22Rv1 (cell line): ENCODE data around the gene PTK7.

Source experiments
- H3K27ac ChIP-seq: fragments of 450-650 bp; 2 replicates; pipeline ENCODE4 v1.5.1; 2017
- ZFX ChIP-seq: fragments of 450-650 bp; IDR thresholded peaks from 2 replicates; pipeline ENCODE4 v1.6.1; 2017; ENCODE audit warnings: antibody characterized with exemption, borderline replicate concordance
- TF ChIP-seq, protein P1 (sequence below): fragments of 450-650 bp; IDR thresholded peaks from 2 replicates; pipeline ENCODE4 v1.5.1; 2017; ENCODE audit warnings: mild to moderate bottlenecking

PTK7 gene

DNA sequence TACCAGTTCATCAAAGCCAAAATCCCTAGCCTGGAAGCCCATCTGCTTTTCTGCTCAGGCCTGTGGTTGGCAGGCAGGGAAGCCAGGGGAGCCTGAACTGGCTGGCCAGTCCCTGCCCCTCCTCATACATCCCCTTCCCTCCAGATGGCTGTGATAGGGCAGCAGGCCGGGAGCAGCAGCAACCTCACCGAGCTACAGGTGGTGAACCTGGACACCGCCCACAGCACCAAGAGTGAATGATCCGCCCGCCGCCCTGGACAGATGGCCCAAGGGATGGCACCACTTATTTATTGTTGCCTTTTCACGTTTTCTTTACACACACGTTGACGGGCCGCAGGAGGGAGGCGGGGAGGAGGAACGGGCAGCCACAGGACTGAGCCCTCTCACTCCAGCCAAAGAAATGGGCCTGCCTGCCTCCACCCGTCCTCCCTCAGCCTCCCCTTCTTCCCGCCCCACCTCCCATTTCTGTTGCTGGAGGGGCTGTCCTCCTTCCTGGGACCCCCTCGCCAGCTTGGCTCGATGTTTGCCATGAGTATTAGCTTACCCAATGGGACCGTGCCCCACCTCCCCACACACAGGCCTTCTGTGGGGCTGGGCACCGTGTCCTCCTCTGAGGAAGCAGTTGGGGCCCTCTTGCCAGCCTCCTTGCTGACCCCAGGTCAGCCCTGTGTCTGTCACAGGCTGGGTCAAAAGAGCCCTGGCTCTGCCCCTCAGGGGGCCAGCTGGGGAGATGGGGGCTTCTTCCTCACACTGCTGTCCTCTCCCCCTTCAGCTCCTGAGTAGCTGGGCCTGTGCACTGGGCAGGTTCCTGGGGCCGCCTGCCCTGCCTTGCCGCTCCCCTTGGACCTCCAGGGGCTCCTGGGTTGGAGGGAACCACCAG, 103.1 kb downstream of the PTK7 start:
- no peak overlapping the region for H3K27ac ChIP-seq
- TF ChIP-seq ZFX = no peak
- TF ChIP-seq, protein P1, sequence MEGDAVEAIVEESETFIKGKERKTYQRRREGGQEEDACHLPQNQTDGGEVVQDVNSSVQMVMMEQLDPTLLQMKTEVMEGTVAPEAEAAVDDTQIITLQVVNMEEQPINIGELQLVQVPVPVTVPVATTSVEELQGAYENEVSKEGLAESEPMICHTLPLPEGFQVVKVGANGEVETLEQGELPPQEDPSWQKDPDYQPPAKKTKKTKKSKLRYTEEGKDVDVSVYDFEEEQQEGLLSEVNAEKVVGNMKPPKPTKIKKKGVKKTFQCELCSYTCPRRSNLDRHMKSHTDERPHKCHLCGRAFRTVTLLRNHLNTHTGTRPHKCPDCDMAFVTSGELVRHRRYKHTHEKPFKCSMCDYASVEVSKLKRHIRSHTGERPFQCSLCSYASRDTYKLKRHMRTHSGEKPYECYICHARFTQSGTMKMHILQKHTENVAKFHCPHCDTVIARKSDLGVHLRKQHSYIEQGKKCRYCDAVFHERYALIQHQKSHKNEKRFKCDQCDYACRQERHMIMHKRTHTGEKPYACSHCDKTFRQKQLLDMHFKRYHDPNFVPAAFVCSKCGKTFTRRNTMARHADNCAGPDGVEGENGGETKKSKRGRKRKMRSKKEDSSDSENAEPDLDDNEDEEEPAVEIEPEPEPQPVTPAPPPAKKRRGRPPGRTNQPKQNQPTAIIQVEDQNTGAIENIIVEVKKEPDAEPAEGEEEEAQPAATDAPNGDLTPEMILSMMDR = no peak

DNA sequence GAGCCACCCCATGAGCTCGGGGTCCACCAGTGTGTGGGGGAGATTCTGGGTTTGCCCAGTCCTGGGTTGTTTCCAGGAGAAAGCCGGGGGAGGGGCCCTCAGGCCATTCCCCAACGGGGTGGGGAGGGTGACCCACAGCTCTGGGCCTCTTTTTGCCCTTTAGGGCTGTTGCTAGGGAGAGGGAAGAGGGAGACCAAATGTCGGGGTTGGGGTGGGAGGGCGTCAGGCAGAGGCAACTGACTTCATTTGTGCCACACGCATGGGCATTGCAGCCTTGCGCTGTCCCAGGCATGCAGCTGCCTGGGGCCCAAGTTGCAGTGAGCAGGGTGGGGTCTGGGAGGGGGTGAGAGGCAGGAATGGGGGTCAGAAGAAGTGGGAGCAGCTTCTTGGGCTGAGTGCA, 103.9 kb downstream of the PTK7 start:
- no peak for TF ChIP-seq ZFX
- TF ChIP-seq, protein P1 = no peak

DNA sequence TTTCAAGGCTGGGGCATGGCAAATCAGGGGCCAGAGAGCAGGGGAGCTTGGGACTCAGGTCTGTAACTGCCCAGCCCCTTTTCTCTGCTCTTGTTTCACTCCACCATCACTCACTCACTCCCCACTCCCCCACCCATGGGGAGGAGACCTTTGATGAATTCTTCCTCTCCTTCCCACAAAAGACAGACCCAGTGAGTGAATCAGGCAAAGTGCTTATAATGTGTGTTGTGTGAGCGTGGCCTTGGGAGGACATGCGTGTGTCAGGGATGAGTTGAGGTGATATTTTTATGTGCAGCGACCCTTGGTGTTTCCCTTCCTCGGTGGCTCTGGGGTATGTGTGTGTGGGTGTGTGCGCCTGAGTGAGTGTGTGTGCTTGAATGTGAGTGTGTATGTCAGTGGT, 104.9 kb downstream of the PTK7 start:
- TF ChIP-seq, protein P1 = no peak
- TF ChIP-seq ZFX = no peak
- peak overlapping the region; percentile 70 for H3K27ac ChIP-seq

More for the DNA sequence above, 103.9 kb downstream of the PTK7 start:
- H3K27ac ChIP-seq = no peak overlapping the region; the same call in 1 of the 2 replicates

DNA sequence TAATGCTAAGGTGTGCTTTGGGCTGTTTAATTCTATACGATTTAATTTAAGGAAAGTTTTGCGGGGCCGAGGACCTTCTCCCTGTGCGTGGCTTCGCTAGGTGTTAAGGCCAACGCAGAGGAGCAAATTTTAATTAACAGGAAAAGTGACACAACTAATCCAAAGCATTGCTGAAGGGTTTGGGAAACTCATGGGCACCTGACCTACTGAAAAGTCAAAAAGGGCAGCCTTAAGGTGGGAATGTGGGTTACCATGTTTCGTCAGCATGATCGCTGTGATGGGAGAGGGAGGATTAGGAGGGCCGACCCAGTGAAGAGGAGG, 105.5 kb downstream of the PTK7 start:
- H3K27ac ChIP-seq = peak overlapping the region; percentile 70
- TF ChIP-seq ZFX = no peak
- TF ChIP-seq, protein P1 = no peak

DNA sequence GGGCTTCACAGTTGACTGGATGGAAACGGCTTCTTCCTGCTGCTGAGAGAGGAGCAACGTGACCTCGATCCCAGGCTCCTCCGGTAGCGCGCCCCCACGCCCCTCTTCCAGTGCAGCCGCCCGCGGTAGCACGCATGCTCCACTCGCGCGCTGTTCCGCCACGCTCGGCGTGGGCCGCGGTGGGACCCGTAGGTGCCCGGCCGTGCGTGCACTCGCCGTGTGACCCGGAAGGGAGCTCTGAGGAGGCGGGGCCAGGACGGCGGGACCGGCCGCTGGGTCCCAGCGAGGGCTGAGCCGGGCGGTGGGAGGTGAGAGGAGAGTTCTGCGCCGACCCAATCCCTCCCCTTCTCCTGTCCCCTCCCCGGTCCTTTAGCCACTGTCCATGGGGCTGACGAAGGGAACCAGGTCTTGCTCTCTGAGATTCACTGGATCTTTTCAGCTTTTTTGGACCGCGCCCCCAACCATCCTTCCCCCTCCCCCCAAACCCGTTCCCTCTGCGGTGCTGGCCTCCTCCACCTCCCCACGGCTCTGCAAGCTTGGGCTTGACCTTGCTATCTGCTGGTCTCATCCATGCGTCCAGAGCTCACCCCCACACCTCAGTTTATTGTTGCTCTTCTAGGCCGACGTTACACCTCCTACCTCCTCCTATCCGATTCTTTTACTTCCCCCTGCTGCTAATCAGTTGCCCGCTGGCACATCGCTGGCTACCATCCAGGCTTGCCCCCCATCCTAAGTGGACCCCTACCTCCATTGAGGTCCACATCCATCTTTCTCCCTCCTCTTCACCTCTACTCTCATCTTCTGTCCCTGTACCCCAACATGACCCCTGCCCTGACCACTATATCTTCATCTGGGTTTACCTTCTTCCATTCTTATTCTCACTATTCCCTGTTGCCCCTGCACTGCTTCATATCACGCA, 106.1 kb downstream of the PTK7 start, which contains the start of gene CUL9:
Gene CUL9, plus strand, starts transcription at position 255 of the 919 bp plus-strand sequence. CDS start 2,115 bp downstream, outside the sequence.
- TF ChIP-seq ZFX = no peak
- TF ChIP-seq, protein P1 = no peak
- peak within 1 kb of the TSS; percentile 70 for H3K27ac ChIP-seq

DNA sequence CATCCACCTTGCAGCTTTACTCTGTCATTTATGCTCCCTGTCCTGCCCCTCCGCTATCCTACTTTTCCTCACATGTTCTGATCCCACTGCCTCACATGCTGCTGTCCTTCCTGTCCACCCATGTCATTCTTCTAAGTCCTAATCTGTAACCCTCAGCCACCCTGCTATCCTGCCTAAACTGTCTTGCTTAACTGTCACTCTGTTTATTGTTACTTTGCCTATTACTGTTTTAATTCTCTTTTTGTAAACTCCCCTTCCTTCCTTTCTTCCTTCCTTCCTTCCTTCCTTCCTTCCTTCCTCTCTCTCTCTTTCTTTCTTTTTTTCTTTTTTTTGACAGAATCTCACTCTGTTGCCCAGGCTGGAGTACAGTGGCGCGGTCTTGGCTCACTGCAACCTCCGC, 107.3 kb downstream of the PTK7 start:
- TF ChIP-seq, protein P1 = no peak
- no peak for TF ChIP-seq ZFX
- peak overlapping the region; percentile 70; the same call in 1 of the 2 replicates for H3K27ac ChIP-seq
